H1 (cell line): ENCODE measurements around the gene COCH. TPM values are rescaled to one million over a fixed set of nuclear protein-coding genes. Genes with fewer than 3 reads are reported as not detected.

ENCODE experiments used
- CTCF ChIA-PET: fragments of 300-600 bp; sonication (Branson Sonifier 250); formaldehyde crosslinking; loops from one replicate; lab custom pipeline; 2021; ENCODE audit not compliant: partially characterized antibody; lab: Charles Lee
- POLR2A ChIA-PET: fragments of 300-600 bp; sonication (Branson Sonifier 250); formaldehyde crosslinking; loops from one replicate; lab custom pipeline; 2021; ENCODE audit warnings: inconsistent platforms; ENCODE audit not compliant: partially characterized antibody; lab: Charles Lee
- DNase-seq, 2 experiments: peaks; one replicate each; pipeline versions ENCODE4 v3.0.0 to v3.0.0-alpha.2; 2010 to 2022; ENCODE audit warnings: low spot score in 2 of 2, low read depth in 1 of 2, mixed read lengths in 1 of 2
- FAIRE-seq: peaks from 2 replicates; lab custom pipeline; 2011; peaks lifted over from hg19 to GRCh38; lab: Jason Lieb, UNC
- H2AFZ ChIP-seq: 2 replicates; pipeline ENCODE4 v1.8.1; 2012; ENCODE audit warnings: low read length, inconsistent platforms
- H2AK5ac ChIP-seq: 2 replicates; pipeline ENCODE4 v1.6.1; 2013; ENCODE audit warnings: low read depth, low read length
- H2BK120ac ChIP-seq: replicated peaks from 2 replicates; pipeline ENCODE3; 2013; ENCODE audit warnings: low read depth, low read length, inconsistent platforms
- H2BK12ac ChIP-seq: 2 replicates; pipeline ENCODE4 v1.6.1; 2013; ENCODE audit warnings: low read depth, low read length
- H2BK15ac ChIP-seq: 2 replicates; pipeline ENCODE4 v1.6.1; 2013; ENCODE audit warnings: low read length
- H2BK20ac ChIP-seq: 2 replicates; pipeline ENCODE4 v1.6.1; 2013; ENCODE audit warnings: low read length
- H2BK5ac ChIP-seq: 2 replicates; pipeline ENCODE4 v1.6.1; 2013; ENCODE audit warnings: low read depth, low read length
- H3K14ac ChIP-seq: 2 replicates; pipeline ENCODE4 v1.6.1; 2013; ENCODE audit warnings: inconsistent platforms; ENCODE audit not compliant: insufficient read length
- H3K18ac ChIP-seq: 2 replicates; pipeline ENCODE4 v1.6.1; 2013; ENCODE audit warnings: low read length; ENCODE audit errors: extremely low read depth
- H3K23ac ChIP-seq: 2 replicates; pipeline ENCODE4 v1.6.1; 2013; ENCODE audit warnings: inconsistent platforms; ENCODE audit not compliant: insufficient read length
- H3K23me2 ChIP-seq: 2 replicates; pipeline ENCODE4 v1.6.1; 2013; ENCODE audit warnings: low read depth, low read length
- H3K27ac ChIP-seq: 2 replicates; pipeline ENCODE4 v1.6.1; 2011; ENCODE audit warnings: low read depth, low read length, inconsistent platforms
- H3K27me3 ChIP-seq, 4 experiments: replicated peaks in 1 of 4; 1 replicate in 1 of 4; 2 replicates in 3 of 4; pipeline versions ENCODE4 v1.6.1 to v1.8.1; 2011 to 2013; ENCODE audit warnings: low read length in 3 of 4, mild to moderate bottlenecking in 3 of 4, inconsistent platforms in 2 of 4, mixed read lengths in 2 of 4, moderate library complexity in 1 of 4; ENCODE audit not compliant: control insufficient read depth in 3 of 4, insufficient read depth in 3 of 4; ENCODE audit errors: extremely low read depth in 1 of 4
- H3K36me3 ChIP-seq, 4 experiments: 2 replicates each; pipeline versions ENCODE4 v1.6.1 to v1.8.1; 2011 to 2013; ENCODE audit warnings: mild to moderate bottlenecking in 4 of 4, low read length in 3 of 4, moderate library complexity in 2 of 4, control low read depth in 1 of 4, inconsistent platforms in 1 of 4; ENCODE audit not compliant: insufficient read depth in 4 of 4, control insufficient read depth in 2 of 4
- H3K4ac ChIP-seq: replicated peaks from 2 replicates; pipeline ENCODE3; 2013; ENCODE audit warnings: low read length, low read depth, mixed read lengths, inconsistent platforms; ENCODE audit not compliant: insufficient read length
- H3K4me1 ChIP-seq, 4 experiments: replicated peaks in 1 of 4; 1 replicate in 1 of 4; 2 replicates in 3 of 4; pipeline versions ENCODE4 v1.6.1 to v1.8.1; 2011 to 2013; ENCODE audit warnings: low read length in 3 of 4, inconsistent platforms in 2 of 4, mixed read lengths in 1 of 4; ENCODE audit not compliant: insufficient read depth in 4 of 4, control insufficient read depth in 3 of 4
- H3K4me2 ChIP-seq, 2 experiments: 2 replicates each; pipeline versions ENCODE4 v1.6.1 to v1.8.1; 2011 to 2013; ENCODE audit warnings: low read depth in 2 of 2, low read length in 2 of 2, control low read depth in 1 of 2, inconsistent platforms in 1 of 2, mild to moderate bottlenecking in 1 of 2; ENCODE audit not compliant: insufficient read depth in 1 of 2
- H3K4me3 ChIP-seq, 4 experiments: fragments of 200-600, 300-600 bp in 1 of 4; sonication (generic), shearing (Covaris generic), sonication (Bioruptor Twin) in 1 of 4; 2 replicates each; pipeline versions ENCODE4 v1.5.1 to v1.8.1; 2011 to 2016; ENCODE audit warnings: low read length in 4 of 4, low read depth in 3 of 4, control low read depth in 2 of 4, inconsistent platforms in 2 of 4, mild to moderate bottlenecking in 2 of 4, mixed read lengths in 1 of 4, moderate library complexity in 1 of 4; ENCODE audit not compliant: insufficient read depth in 2 of 4; ENCODE audit errors: extremely low read depth in 1 of 4
- H3K56ac ChIP-seq: replicated peaks from 2 replicates; pipeline ENCODE3; 2013; ENCODE audit warnings: low read depth, mild to moderate bottlenecking, mixed read lengths, low read length, inconsistent platforms; ENCODE audit not compliant: insufficient read length
- H3K79me1 ChIP-seq: 2 replicates; pipeline ENCODE4 v1.6.1; 2013; ENCODE audit warnings: low read depth, low read length, control low read depth
- H3K79me2 ChIP-seq, 2 experiments: 2 replicates each; pipeline versions ENCODE4 v1.6.1 to v1.8.1; 2012 to 2013; ENCODE audit warnings: low read length in 2 of 2, mild to moderate bottlenecking in 2 of 2, inconsistent platforms in 1 of 2; ENCODE audit not compliant: insufficient read depth in 2 of 2, control insufficient read depth in 1 of 2
- H3K9ac ChIP-seq, 4 experiments: replicated peaks in 1 of 4; 1 replicate in 1 of 4; 2 replicates in 3 of 4; pipeline versions ENCODE4 v1.6.1 to v1.8.1; 2011 to 2013; ENCODE audit warnings: low read depth in 3 of 4, low read length in 3 of 4, control low read depth in 2 of 4, mild to moderate bottlenecking in 2 of 4, moderate library complexity in 2 of 4, inconsistent platforms in 1 of 4; ENCODE audit errors: extremely low read depth in 1 of 4
- H3K9me3 ChIP-seq, 2 experiments: 2 replicates each; pipeline versions ENCODE4 v1.6.1 to v1.8.1; 2012 to 2013; ENCODE audit warnings: mild to moderate bottlenecking in 2 of 2, moderate library complexity in 2 of 2, control low read depth in 1 of 2, inconsistent platforms in 1 of 2, low read depth in 1 of 2, low read length in 1 of 2, mixed read lengths in 1 of 2; ENCODE audit not compliant: insufficient read depth in 2 of 2
- H4K20me1 ChIP-seq, 2 experiments: replicated peaks in 1 of 2; 2 replicates each; pipeline versions ENCODE3 to v1.8.1; 2011 to 2013; ENCODE audit warnings: inconsistent platforms in 2 of 2, low read length in 2 of 2, mild to moderate bottlenecking in 1 of 2; ENCODE audit not compliant: insufficient read depth in 2 of 2, control insufficient read depth in 1 of 2
- H4K5ac ChIP-seq: 2 replicates; pipeline ENCODE4 v1.6.1; 2013; ENCODE audit warnings: low read length, low read depth, mixed read lengths, inconsistent platforms; ENCODE audit not compliant: insufficient read length
- H4K8ac ChIP-seq: 2 replicates; pipeline ENCODE4 v1.8.0; 2013; ENCODE audit warnings: mild to moderate bottlenecking, moderate library complexity, low read length, inconsistent platforms; ENCODE audit not compliant: insufficient read depth; ENCODE audit errors: extremely low read depth
- H4K91ac ChIP-seq: replicated peaks from 2 replicates; pipeline ENCODE3; 2013; ENCODE audit warnings: low read length, mixed read lengths, inconsistent platforms; ENCODE audit not compliant: insufficient read length
- CREB1 ChIP-seq: IDR thresholded peaks from 2 replicates; pipeline ENCODE4 v1.6.1; 2012; ENCODE audit warnings: inconsistent platforms
- KDM5A ChIP-seq: fragments of 200-600 bp; IDR thresholded peaks from 2 replicates; pipeline ENCODE4 v1.7.1; 2012; ENCODE audit warnings: mild to moderate bottlenecking, low read length, inconsistent platforms, mixed read lengths
- WGBS, 2 experiments: shearing (Covaris generic) in 1 of 2; methylation state at CpG; one replicate each; pipeline versions ENCODE4 v1.1.6 to v1.1.7; 2013 to 2015; ENCODE audit warnings: low lambda C conversion rate in 2 of 2, mixed read lengths in 2 of 2, inconsistent platforms in 1 of 2, low coverage in 1 of 2, missing lambda C conversion rate in 1 of 2; ENCODE audit not compliant: insufficient replicate concordance in 2 of 2, insufficient coverage in 1 of 2, insufficient read length in 1 of 2; ENCODE audit errors: extremely low coverage in 1 of 2, missing lambda C conversion rate in 1 of 2; 5-methylcytosine and 5-hydroxymethylcytosine counted together
- polyA plus RNA-seq, 7 experiments: library from polyadenylated mRNA; depleted of rRNA in 3 of 7; stranded (reverse) in 5 of 7; unstranded in 2 of 7; fragments of >200 nt in 5 of 7; fragments of 200-250 nt in 2 of 7; gene quantifications; 1 replicate in 5 of 7; 2 replicates in 1 of 7; 4 replicates in 1 of 7; pipeline versions ENCODE4 v1.2.1 to v1.2.3, GENCODE V29; 2011 to 2013; ENCODE audit warnings: missing spikeins in 2 of 7, mixed read lengths in 2 of 7
- total RNA-seq: library from RNA; stranded (reverse); fragmentation: NEBNext Ultra II Directional; extraction: Animal tissue kit (Norgen Biotek cat#: 25700); gene quantifications from 2 replicates; pipeline ENCODE4 v1.2.1, GENCODE V29; 2021
- TF ChIP-seq, protein P1 (sequence below): IDR thresholded peaks from 2 replicates; pipeline ENCODE4 v1.6.1; 2012; ENCODE audit warnings: inconsistent platforms

Gene COCH
- total and polyA plus RNA-seq, 2 of the 8 experiments (the other 6 are each of a cell fraction or from before 2014, with no cell fraction given) = 12.9 to 30.8 TPM

DNA sequence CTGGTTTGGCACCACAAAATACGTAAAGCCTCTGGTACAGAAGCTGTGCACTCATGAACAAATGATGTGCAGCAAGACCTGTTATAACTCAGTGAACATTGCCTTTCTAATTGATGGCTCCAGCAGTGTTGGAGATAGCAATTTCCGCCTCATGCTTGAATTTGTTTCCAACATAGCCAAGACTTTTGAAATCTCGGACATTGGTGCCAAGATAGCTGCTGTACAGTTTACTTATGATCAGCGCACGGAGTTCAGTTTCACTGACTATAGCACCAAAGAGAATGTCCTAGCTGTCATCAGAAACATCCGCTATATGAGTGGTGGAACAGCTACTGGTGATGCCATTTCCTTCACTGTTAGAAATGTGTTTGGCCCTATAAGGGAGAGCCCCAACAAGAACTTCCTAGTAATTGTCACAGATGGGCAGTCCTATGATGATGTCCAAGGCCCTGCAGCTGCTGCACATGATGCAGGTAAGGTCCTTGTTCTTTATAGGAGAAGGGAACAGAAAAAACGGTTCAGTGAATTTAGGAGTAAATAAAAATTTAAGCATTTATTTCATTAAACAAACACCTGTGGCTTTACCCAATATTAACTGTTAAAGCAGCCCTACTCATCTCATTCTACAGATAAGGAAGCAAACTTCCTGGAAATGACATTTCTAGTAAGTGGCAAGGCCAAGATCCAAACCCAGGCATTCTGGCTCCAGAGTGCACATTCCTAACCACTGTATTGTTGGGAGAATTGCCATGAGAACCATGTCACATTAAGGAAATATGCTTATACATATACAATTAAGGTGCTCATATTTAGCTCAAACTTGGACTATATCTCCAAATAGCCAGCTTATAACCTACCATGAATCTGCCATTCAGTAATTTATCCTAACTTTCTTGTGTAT lies 11.7 kb downstream of the COCH start:
- DNase-seq = no peak

More for the DNA sequence above, 11.7 kb downstream of the COCH start:
- Histone ChIP-seq H4K91ac (no peak overlapping the region), H4K20me1 (no peaks in the 10 kb centered on the region), H2AK5ac (no peak overlapping the region), H3K23me2 (no peaks in the 10 kb centered on the region), H3K27ac (no peak overlapping the region), H3K4me3 (no peak overlapping the region)
- CTCF ChIA-PET = no interaction called here
- POLR2A ChIA-PET = interaction anchor here (0.6 kb wide), 1 partner anchor 265 kb away, joined by 4 read pairs; no protein-coding TSS in a partner anchor
- 92% methylated on average over 7 of the region's 7 CpGs; no CpG with 5 or more reads in 1 of the 2 experiments for WGBS, 2 experiments
- TF ChIP-seq KDM5A (no peak), CREB1 (no peak)
- TF ChIP-seq, protein P1, sequence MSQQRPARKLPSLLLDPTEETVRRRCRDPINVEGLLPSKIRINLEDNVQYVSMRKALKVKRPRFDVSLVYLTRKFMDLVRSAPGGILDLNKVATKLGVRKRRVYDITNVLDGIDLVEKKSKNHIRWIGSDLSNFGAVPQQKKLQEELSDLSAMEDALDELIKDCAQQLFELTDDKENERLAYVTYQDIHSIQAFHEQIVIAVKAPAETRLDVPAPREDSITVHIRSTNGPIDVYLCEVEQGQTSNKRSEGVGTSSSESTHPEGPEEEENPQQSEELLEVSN = no peak
- TF ChIP-seq, all 59 proteins: peak for 0
- no peak overlapping the region for H4K5ac ChIP-seq
- H3K4me1 ChIP-seq = no peaks in the 10 kb centered on the region
- no peak overlapping the region for H2BK15ac ChIP-seq
- no peak overlapping the region for H2BK120ac ChIP-seq
- H4K8ac ChIP-seq = no peak overlapping the region
- no peaks in the 10 kb centered on the region for H3K9me3 ChIP-seq
- peaks cover 0 to 4% (median 0%) of the 10 kb centered on the region in 4 experiments; a peak in 2 of 8 replicates for H3K36me3 ChIP-seq
- H3K9ac ChIP-seq = no peak overlapping the region
- no peak overlapping the region for H3K23ac ChIP-seq
- H3K18ac ChIP-seq = no peak overlapping the region
- H2AFZ ChIP-seq = no peak overlapping the region
- H3K4me2 ChIP-seq = no peak overlapping the region
- no peak overlapping the region for H2BK12ac ChIP-seq
- H3K56ac ChIP-seq = no peak overlapping the region
- no peak overlapping the region for H2BK20ac ChIP-seq
- no peak overlapping the region for H3K4ac ChIP-seq
- FAIRE-seq = no peak
- no peaks in the 10 kb centered on the region for H3K79me2 ChIP-seq
- H3K14ac ChIP-seq = no peak overlapping the region
- no peaks in the 10 kb centered on the region for H3K79me1 ChIP-seq
- no peak overlapping the region for H2BK5ac ChIP-seq
- no peaks in the 10 kb centered on the region for H3K27me3 ChIP-seq
